GM21576 (cell line): ENCODE data around the gene KRTAP10-10.
"Not testable (repeated sequence)": the region's sequence is repeated elsewhere in the genome, so short reads cannot be mapped to it uniquely, and the experiment has no call there.

Source experiments
- ATAC-seq: cut with Tn5 transposase; IDR thresholded peaks from one replicate; pipeline ENCODE4 v1.9.1; 2021; ENCODE audit warnings: mild to moderate bottlenecking, moderate library complexity; ENCODE audit not compliant: unreplicated experiment

Gene KRTAP10-10

GRCh38 chr21:44602463-44602850, 34.7 kb upstream of the KRTAP10-10 start:
- no peak for ATAC-seq

GRCh38 chr21:44603109-44603875, 33.9 kb upstream of the KRTAP10-10 start:
- ATAC-seq, result no peak

GRCh38 chr21:44603911-44604310, 33.2 kb upstream of the KRTAP10-10 start:
- no peak for ATAC-seq

- ATAC-seq, result no peak
Measured at GRCh38 chr21:44606495-44606894, 30.7 kb upstream of the KRTAP10-10 start.

- ATAC-seq, result no peak
Measured at GRCh38 chr21:44609193-44609592, 28.0 kb upstream of the KRTAP10-10 start.

GRCh38 chr21:44610157-44610843, 26.9 kb upstream of the KRTAP10-10 start:
- ATAC-seq, result not testable (repeated sequence)

GRCh38 chr21:44611551-44611950, 25.6 kb upstream of the KRTAP10-10 start:
- ATAC-seq, result no peak

- no peak for ATAC-seq
Measured at GRCh38 chr21:44612029-44612486, 25.1 kb upstream of the KRTAP10-10 start, which contains the start of gene KRTAP10-8. Gene KRTAP10-8 (plus strand): TSS chr21:44612079. CDS start chr21:44612101, 22 bp downstream.

- no peak for ATAC-seq
Measured at GRCh38 chr21:44612669-44613229, 24.4 kb upstream of the KRTAP10-10 start.

- ATAC-seq, result no peak
Measured at GRCh38 chr21:44613386-44614155, 23.6 kb upstream of the KRTAP10-10 start.

- ATAC-seq, result no peak
Measured at GRCh38 chr21:44614161-44614631, 23.0 kb upstream of the KRTAP10-10 start.

GRCh38 chr21:44614961-44615391, 22.2 kb upstream of the KRTAP10-10 start:
- ATAC-seq, result no peak

- ATAC-seq, result no peak
Measured at GRCh38 chr21:44615466-44615865, 21.7 kb upstream of the KRTAP10-10 start.

GRCh38 chr21:44615911-44616590, 21.1 kb upstream of the KRTAP10-10 start:
- no peak for ATAC-seq

GRCh38 chr21:44616591-44616926, 20.6 kb upstream of the KRTAP10-10 start:
- no peak for ATAC-seq

GRCh38 chr21:44617071-44617501, 20.1 kb upstream of the KRTAP10-10 start:
- no peak for ATAC-seq

- no peak for ATAC-seq
Measured at GRCh38 chr21:44618504-44618903, 18.7 kb upstream of the KRTAP10-10 start.

GRCh38 chr21:44618909-44619308, 18.2 kb upstream of the KRTAP10-10 start:
- no peak for ATAC-seq

GRCh38 chr21:44619886-44620285, 17.3 kb upstream of the KRTAP10-10 start:
- no peak for ATAC-seq

- no peak for ATAC-seq
Measured at GRCh38 chr21:44623575-44623974, 13.6 kb upstream of the KRTAP10-10 start.
